Keratinocyte (primary cell): Measurements from ENCODE around the gene KLF8. TPM values are rescaled to one million over a fixed set of nuclear protein-coding genes. Genes with fewer than 3 reads are reported as not detected.

Experiments used
- DNase-seq: peaks from one replicate; pipeline ENCODE4 v3.0.0-alpha.2; 2011; ENCODE audit warnings: low read depth, missing footprints, low spot score
- FAIRE-seq: peaks from 2 replicates; lab custom pipeline; 2011; peaks lifted over from hg19 to GRCh38; lab: Jason Lieb, UNC
- H2AFZ ChIP-seq: 2 replicates; pipeline ENCODE4 v1.6.0; 2012; ENCODE audit warnings: low read length, control low read depth, inconsistent platforms; ENCODE audit not compliant: control insufficient read depth
- H3K27ac ChIP-seq: 2 replicates; pipeline ENCODE4 v1.5.1; 2011; ENCODE audit warnings: low read length; ENCODE audit not compliant: control insufficient read depth, insufficient read depth
- H3K27me3 ChIP-seq: 3 replicates; pipeline ENCODE4 v1.6.0; 2011; ENCODE audit warnings: low read length; ENCODE audit not compliant: control insufficient read depth, insufficient read depth; ENCODE audit errors: extremely low read depth
- H3K36me3 ChIP-seq, 2 experiments: 2 replicates in 1 of 2; 3 replicates in 1 of 2; pipeline ENCODE4 v1.5.1; 2011; ENCODE audit warnings: low read length in 2 of 2, mild to moderate bottlenecking in 1 of 2; ENCODE audit not compliant: control insufficient read depth in 2 of 2, insufficient read depth in 2 of 2; ENCODE audit errors: extremely low read depth in 1 of 2
- H3K4me1 ChIP-seq: 3 replicates; pipeline ENCODE4 v1.5.1; 2011; ENCODE audit warnings: low read length; ENCODE audit not compliant: control insufficient read depth, insufficient read depth; ENCODE audit errors: extremely low read depth
- H3K4me2 ChIP-seq: 3 replicates; pipeline ENCODE4 v1.6.0; 2011; ENCODE audit warnings: low read depth, low read length; ENCODE audit not compliant: control insufficient read depth, insufficient read depth; ENCODE audit errors: extremely low read depth
- H3K4me3 ChIP-seq, 3 experiments: fragments of 200-600 bp in 1 of 3; sonication (generic) in 1 of 3; 2 replicates in 2 of 3; 3 replicates in 1 of 3; pipeline ENCODE4 v1.5.1; 2011 to 2016; ENCODE audit warnings: low read length in 3 of 3, mild to moderate bottlenecking in 3 of 3, control low read depth in 2 of 3, inconsistent platforms in 1 of 3, low read depth in 1 of 3, mixed read lengths in 1 of 3, mixed run types in 1 of 3, moderate library complexity in 1 of 3; ENCODE audit not compliant: control insufficient read depth in 2 of 3, insufficient read depth in 2 of 3; ENCODE audit errors: extremely low read depth in 1 of 3
- H3K79me2 ChIP-seq: 2 replicates; pipeline ENCODE4 v1.6.0; 2012; ENCODE audit warnings: low read length; ENCODE audit not compliant: control insufficient read depth, insufficient read depth
- H3K9ac ChIP-seq: 3 replicates; pipeline ENCODE4 v1.6.0; 2011; ENCODE audit warnings: low read length; ENCODE audit not compliant: control insufficient read depth, insufficient read depth; ENCODE audit errors: extremely low read depth
- H3K9me1 ChIP-seq: 3 replicates; pipeline ENCODE4 v1.6.0; 2011; ENCODE audit warnings: low read length; ENCODE audit not compliant: control insufficient read depth, insufficient read depth; ENCODE audit errors: extremely low read depth
- H3K9me3 ChIP-seq: 2 replicates; pipeline ENCODE4 v1.5.1; 2012; ENCODE audit warnings: low read depth, low read length; ENCODE audit not compliant: control insufficient read depth
- H4K20me1 ChIP-seq: 3 replicates; pipeline ENCODE4 v1.6.0; 2011; ENCODE audit warnings: low read length; ENCODE audit not compliant: control insufficient read depth, insufficient read depth; ENCODE audit errors: extremely low read depth
- EZH2 ChIP-seq: IDR thresholded peaks from one replicate; pipeline ENCODE4 v1.6.1; 2012; ENCODE audit warnings: inconsistent platforms, mild to moderate bottlenecking, low read length, moderate library complexity
- dilution Hi-C: fragments of 300-500 bp; cut with MboI; formaldehyde crosslinking; loops from one replicate; pipeline ENCODE4 v1.7.0; 2020; ENCODE audit warnings: low sequenced_read_pairs; ENCODE audit not compliant: extremely low pct_ligation_motif_present
- polyA plus RNA-seq, 5 experiments: library from polyadenylated mRNA; depleted of rRNA in 3 of 5; stranded (reverse) in 3 of 5; stranded (forward) in 1 of 5; unstranded in 1 of 5; fragments of >200 nt; gene quantifications; 1 replicate in 1 of 5; 2 replicates in 3 of 5; 3 replicates in 1 of 5; pipeline versions ENCODE4 v1.2.1 to v1.2.3, GENCODE V29; 2011 to 2012; ENCODE audit warnings: missing spikeins in 2 of 5, low read depth in 1 of 5, low replicate concordance in 1 of 5
- TF ChIP-seq, protein P1 (sequence below), 3 experiments: IDR thresholded peaks in 1 of 3; conservative IDR thresholded peaks in 1 of 3; optimal IDR thresholded peaks in 1 of 3; 2 replicates in 2 of 3; 3 replicates in 1 of 3; pipeline versions ENCODE3 to v1.5.1; 2011; ENCODE audit warnings: low read length in 3 of 3, mild to moderate bottlenecking in 3 of 3, moderate library complexity in 2 of 3, control low read depth in 1 of 3, inconsistent platforms in 1 of 3; ENCODE audit not compliant: insufficient read depth in 2 of 3; ENCODE audit errors: extremely low read depth in 1 of 3

KLF8 gene
- polyA plus RNA-seq, 1 donor (not counting 4 experiments of a cell fraction or from before 2014, with no cell fraction given), result 17.0 TPM

- H3K27ac ChIP-seq, result no peak overlapping the region
- no peaks in the 10 kb centered on the region for H3K27me3 ChIP-seq
- FAIRE-seq, result no peak
- no peak overlapping the region for H3K4me2 ChIP-seq
- H2AFZ ChIP-seq, result no peak overlapping the region
- no peak for DNase-seq
- H3K79me2 ChIP-seq, result no peaks in the 10 kb centered on the region
- H3K36me3 ChIP-seq, result no peaks in the 10 kb centered on the region
- H3K4me3 ChIP-seq, result no peak overlapping the region
- H3K9ac ChIP-seq, result no peak overlapping the region
- TF ChIP-seq, protein P1, sequence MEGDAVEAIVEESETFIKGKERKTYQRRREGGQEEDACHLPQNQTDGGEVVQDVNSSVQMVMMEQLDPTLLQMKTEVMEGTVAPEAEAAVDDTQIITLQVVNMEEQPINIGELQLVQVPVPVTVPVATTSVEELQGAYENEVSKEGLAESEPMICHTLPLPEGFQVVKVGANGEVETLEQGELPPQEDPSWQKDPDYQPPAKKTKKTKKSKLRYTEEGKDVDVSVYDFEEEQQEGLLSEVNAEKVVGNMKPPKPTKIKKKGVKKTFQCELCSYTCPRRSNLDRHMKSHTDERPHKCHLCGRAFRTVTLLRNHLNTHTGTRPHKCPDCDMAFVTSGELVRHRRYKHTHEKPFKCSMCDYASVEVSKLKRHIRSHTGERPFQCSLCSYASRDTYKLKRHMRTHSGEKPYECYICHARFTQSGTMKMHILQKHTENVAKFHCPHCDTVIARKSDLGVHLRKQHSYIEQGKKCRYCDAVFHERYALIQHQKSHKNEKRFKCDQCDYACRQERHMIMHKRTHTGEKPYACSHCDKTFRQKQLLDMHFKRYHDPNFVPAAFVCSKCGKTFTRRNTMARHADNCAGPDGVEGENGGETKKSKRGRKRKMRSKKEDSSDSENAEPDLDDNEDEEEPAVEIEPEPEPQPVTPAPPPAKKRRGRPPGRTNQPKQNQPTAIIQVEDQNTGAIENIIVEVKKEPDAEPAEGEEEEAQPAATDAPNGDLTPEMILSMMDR (optimal IDR thresholded peaks at IDR 0.05 in 1 of 3, IDR thresholded peaks at IDR 0.05 in 1 of 3, conservative IDR thresholded peaks at IDR 0.05 in 1 of 3; ENCODE audit: extremely low read depth in 1 of 3, insufficient read depth in 2 of 3, low read length in 3 of 3), result no peak
- no peak for TF ChIP-seq EZH2
- no peaks in the 10 kb centered on the region for H3K9me3 ChIP-seq
- no peaks in the 10 kb centered on the region for H3K9me1 ChIP-seq
- dilution Hi-C loops, result no loop called here
- no peaks in the 10 kb centered on the region for H3K4me1 ChIP-seq
- no peaks in the 10 kb centered on the region for H4K20me1 ChIP-seq
Measured at GRCh38 chrX:56313308-56313707, 81.2 kb downstream of the KLF8 start.

DNA sequence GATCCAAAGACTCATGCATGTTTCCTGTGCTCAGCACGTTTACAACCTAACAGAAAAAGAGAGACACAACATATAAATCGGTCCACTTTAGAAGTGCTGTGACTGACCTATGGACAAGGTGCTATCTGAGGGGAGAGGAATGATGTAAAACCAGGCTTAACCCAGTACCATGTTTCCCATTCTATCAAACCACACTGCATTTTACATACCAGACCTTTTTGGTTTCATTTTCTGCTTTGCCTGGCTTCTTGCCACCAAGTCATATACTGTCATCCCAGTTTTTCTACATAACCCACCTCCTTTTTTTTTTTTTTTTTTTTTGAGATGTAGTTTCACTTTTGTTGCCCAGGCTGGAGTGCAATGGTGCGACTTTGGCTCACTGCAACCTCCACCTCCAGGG lies 82.2 kb downstream of the KLF8 start:
- H3K4me1 ChIP-seq, result no peaks in the 10 kb centered on the region
- H3K9ac ChIP-seq, result no peak overlapping the region
- H3K27me3 ChIP-seq, result no peaks in the 10 kb centered on the region
- FAIRE-seq (no peak), DNase-seq (no peak)
- no peak overlapping the region for H3K4me3 ChIP-seq
- dilution Hi-C loops, result no loop called here
- H3K79me2 ChIP-seq, result no peaks in the 10 kb centered on the region
- no peak overlapping the region for H2AFZ ChIP-seq
- no peaks in the 10 kb centered on the region for H4K20me1 ChIP-seq
- TF ChIP-seq, protein P1 (optimal IDR thresholded peaks at IDR 0.05 in 1 of 3, IDR thresholded peaks at IDR 0.05 in 1 of 3, conservative IDR thresholded peaks at IDR 0.05 in 1 of 3; ENCODE audit: extremely low read depth in 1 of 3, insufficient read depth in 2 of 3, low read length in 3 of 3), result no peak
- no peak for TF ChIP-seq EZH2
- H3K9me3 ChIP-seq, result no peaks in the 10 kb centered on the region
- no peaks in the 10 kb centered on the region for H3K9me1 ChIP-seq
- no peak overlapping the region for H3K4me2 ChIP-seq
- no peak overlapping the region for H3K27ac ChIP-seq
- no peaks in the 10 kb centered on the region for H3K36me3 ChIP-seq
